Upper lobe of left lung (tissue), 4 donors: ENCODE data around the gene FBXO11.

Experiments
- CTCF ChIP-seq, 6 experiments: fragments of 450-650 bp in 4 of 6; fragments of 200-600 bp in 2 of 6; sonication (generic) in 2 of 6; IDR thresholded peaks; one replicate each; pipeline ENCODE4 v1.5.1; 2016 to 2019; ENCODE audit warnings: antibody characterized with exemption in 6 of 6
- POLR2A ChIP-seq, 4 donors: fragments of 450-650 bp; IDR thresholded peaks; one replicate each; pipeline ENCODE4 v1.5.1; 2016 to 2017; ENCODE audit warnings: antibody characterized with exemption in 4 of 4, mild to moderate bottlenecking in 2 of 4

GRCh38 chr2:47796090-47796697 lies 110.1 kb downstream of the FBXO11 start:
- TF ChIP-seq CTCF (IDR thresholded peaks at IDR 0.05) (no peak), POLR2A (IDR thresholded peaks at IDR 0.05) (no peak)
